Measurements from ENCODE around the gene COPG2. TPM values are rescaled to one million over a fixed set of nuclear protein-coding genes. Genes with fewer than 3 reads are reported as not detected.
"Not testable (repeated sequence)": the region's sequence is repeated elsewhere in the genome, so short reads cannot be mapped to it uniquely, and the experiment has no call there.

The COPG2 gene
- total and polyA plus RNA-seq, 5 donors from 2014 or later: 1.1 to 6.1 (median 1.7) TPM

- Mint-ChIP-seq H3K36me3 (peaks cover 22% of the 10 kb centered on the region), H3K27me3 (no peaks in the 10 kb centered on the region), H3K27ac (no peak overlapping the region), H3K9me3 (no peaks in the 10 kb centered on the region), H3K4me3 (no peak overlapping the region), H3K4me1 (peaks cover 0 to 4% (median 0%) of the 10 kb centered on the region in 4 donors)
- no peak for ATAC-seq (ENCODE audit: low read depth in 2 of 2)
- no peak overlapping the region for H3K4me3 ChIP-seq (ENCODE audit: low read depth, low read length)
- no peak for DNase-seq
- H3K27ac ChIP-seq (ENCODE audit: insufficient read depth, low read length, poor library complexity, severe bottlenecking): no peak overlapping the region
- no peaks in the 10 kb centered on the region for H3K4me1 ChIP-seq (ENCODE audit: control insufficient read depth, insufficient read depth, low read length, poor library complexity, severe bottlenecking)
- no peaks in the 10 kb centered on the region for H3K36me3 ChIP-seq (ENCODE audit: control insufficient read depth, insufficient read depth, low read length)
- H3K9me3 ChIP-seq (ENCODE audit: control insufficient read depth in 2 of 2, low read length in 2 of 2): no peaks in the 10 kb centered on the region
- no peaks in the 10 kb centered on the region for H3K27me3 ChIP-seq (ENCODE audit: control insufficient read depth, insufficient read depth, low read length)
Observed at GRCh38 chr7:130598056-130598455, 70.5 kb downstream of the COPG2 start.

- H3K36me3 ChIP-seq (ENCODE audit: control insufficient read depth, insufficient read depth, low read length): no peaks in the 10 kb centered on the region
- no peak overlapping the region for H3K4me3 ChIP-seq (ENCODE audit: low read depth, low read length)
- Mint-ChIP-seq H3K27ac (no peak overlapping the region), H3K4me3 (no peak overlapping the region), H3K9me3 (no peaks in the 10 kb centered on the region), H3K36me3 (peaks cover 15% of the 10 kb centered on the region), H3K4me1 (peaks cover 0 to 4% (median 1%) of the 10 kb centered on the region in 4 donors), H3K27me3 (no peaks in the 10 kb centered on the region)
- H3K4me1 ChIP-seq (ENCODE audit: control insufficient read depth, insufficient read depth, low read length, poor library complexity, severe bottlenecking): no peaks in the 10 kb centered on the region
- no peak overlapping the region for H3K27ac ChIP-seq (ENCODE audit: insufficient read depth, low read length, poor library complexity, severe bottlenecking)
- no peaks in the 10 kb centered on the region for H3K27me3 ChIP-seq (ENCODE audit: control insufficient read depth, insufficient read depth, low read length)
- ATAC-seq (ENCODE audit: low read depth in 2 of 2) (no peak), DNase-seq (no peak)
- H3K9me3 ChIP-seq (ENCODE audit: control insufficient read depth in 2 of 2, low read length in 2 of 2): no peaks in the 10 kb centered on the region
Observed at GRCh38 chr7:130595986-130596385, 72.6 kb downstream of the COPG2 start.

- Histone ChIP-seq H3K27ac (ENCODE audit: insufficient read depth, low read length, poor library complexity, severe bottlenecking) (no peak overlapping the region), H3K36me3 (ENCODE audit: control insufficient read depth, insufficient read depth, low read length) (no peaks in the 10 kb centered on the region), H3K27me3 (ENCODE audit: control insufficient read depth, insufficient read depth, low read length) (no peaks in the 10 kb centered on the region), H3K9me3 (ENCODE audit: control insufficient read depth in 2 of 2, low read length in 2 of 2) (peaks cover 0 to 2% of the 10 kb centered on the region in 2 experiments), H3K4me3 (ENCODE audit: low read depth, low read length) (no peak overlapping the region), H3K4me1 (ENCODE audit: control insufficient read depth, insufficient read depth, low read length, poor library complexity, severe bottlenecking) (no peaks in the 10 kb centered on the region)
- ATAC-seq (ENCODE audit: low read depth in 2 of 2) (no peak), DNase-seq (no peak)
- Mint-ChIP-seq H3K4me3 (no peak overlapping the region), H3K9me3 (peaks cover 0 to 2% (median 0%) of the 10 kb centered on the region in 7 donors), H3K27me3 (no peaks in the 10 kb centered on the region), H3K36me3 (peaks cover 8% of the 10 kb centered on the region), H3K27ac (no peak overlapping the region), H3K4me1 (peaks cover 0 to 2% (median 0%) of the 10 kb centered on the region in 4 donors)
Observed at GRCh38 chr7:130593033-130593432, 75.5 kb downstream of the COPG2 start.

GRCh38 chr7:130591464-130591863 lies 77.1 kb downstream of the COPG2 start:
- not testable (repeated sequence) for H3K36me3 Mint-ChIP-seq; H3K36me3 ChIP-seq (ENCODE audit: control insufficient read depth, insufficient read depth, low read length); H3K27ac Mint-ChIP-seq; DNase-seq; H3K4me1 Mint-ChIP-seq; H3K9me3 ChIP-seq (ENCODE audit: control insufficient read depth in 2 of 2, low read length in 2 of 2); H3K9me3 Mint-ChIP-seq; ATAC-seq (ENCODE audit: low read depth in 2 of 2); H3K27me3 Mint-ChIP-seq; H3K4me1 ChIP-seq (ENCODE audit: control insufficient read depth, insufficient read depth, low read length, poor library complexity, severe bottlenecking); H3K27ac ChIP-seq (ENCODE audit: insufficient read depth, low read length, poor library complexity, severe bottlenecking); H3K27me3 ChIP-seq (ENCODE audit: control insufficient read depth, insufficient read depth, low read length); H3K4me3 ChIP-seq (ENCODE audit: low read depth, low read length); H3K4me3 Mint-ChIP-seq

- not testable (repeated sequence) for H3K36me3 Mint-ChIP-seq; ATAC-seq (ENCODE audit: low read depth in 2 of 2); H3K27ac Mint-ChIP-seq; H3K4me3 ChIP-seq (ENCODE audit: low read depth, low read length); H3K4me3 Mint-ChIP-seq; H3K27ac ChIP-seq (ENCODE audit: insufficient read depth, low read length, poor library complexity, severe bottlenecking); H3K4me1 ChIP-seq (ENCODE audit: control insufficient read depth, insufficient read depth, low read length, poor library complexity, severe bottlenecking); H3K9me3 Mint-ChIP-seq; DNase-seq; H3K36me3 ChIP-seq (ENCODE audit: control insufficient read depth, insufficient read depth, low read length); H3K9me3 ChIP-seq (ENCODE audit: control insufficient read depth in 2 of 2, low read length in 2 of 2); H3K27me3 Mint-ChIP-seq; H3K27me3 ChIP-seq (ENCODE audit: control insufficient read depth, insufficient read depth, low read length); H3K4me1 Mint-ChIP-seq
Observed at GRCh38 chr7:130585932-130586331, 82.6 kb downstream of the COPG2 start.

- H3K4me3 Mint-ChIP-seq; H3K27me3 ChIP-seq (ENCODE audit: control insufficient read depth, insufficient read depth, low read length); H3K4me3 ChIP-seq (ENCODE audit: low read depth, low read length); H3K36me3 Mint-ChIP-seq; H3K4me1 ChIP-seq (ENCODE audit: control insufficient read depth, insufficient read depth, low read length, poor library complexity, severe bottlenecking); H3K36me3 ChIP-seq (ENCODE audit: control insufficient read depth, insufficient read depth, low read length); ATAC-seq (ENCODE audit: low read depth in 2 of 2); H3K9me3 ChIP-seq (ENCODE audit: control insufficient read depth in 2 of 2, low read length in 2 of 2); H3K27me3 Mint-ChIP-seq; H3K27ac Mint-ChIP-seq; H3K27ac ChIP-seq (ENCODE audit: insufficient read depth, low read length, poor library complexity, severe bottlenecking); DNase-seq; H3K4me1 Mint-ChIP-seq: not testable (repeated sequence)
- H3K9me3 Mint-ChIP-seq: peaks cover 0 to 11% (median 3%) of the 10 kb centered on the region in 7 donors
Observed at GRCh38 chr7:130575110-130575509, 93.4 kb downstream of the COPG2 start.

GRCh38 chr7:130570144-130570543 lies 98.4 kb downstream of the COPG2 start:
- H3K4me1 ChIP-seq (ENCODE audit: control insufficient read depth, insufficient read depth, low read length, poor library complexity, severe bottlenecking); H3K27ac Mint-ChIP-seq; DNase-seq; H3K9me3 ChIP-seq (ENCODE audit: control insufficient read depth in 2 of 2, low read length in 2 of 2); ATAC-seq (ENCODE audit: low read depth in 2 of 2); H3K4me1 Mint-ChIP-seq; H3K36me3 ChIP-seq (ENCODE audit: control insufficient read depth, insufficient read depth, low read length); H3K27ac ChIP-seq (ENCODE audit: insufficient read depth, low read length, poor library complexity, severe bottlenecking); H3K4me3 Mint-ChIP-seq; H3K27me3 ChIP-seq (ENCODE audit: control insufficient read depth, insufficient read depth, low read length); H3K4me3 ChIP-seq (ENCODE audit: low read depth, low read length); H3K27me3 Mint-ChIP-seq: not testable (repeated sequence)
- peaks cover 0 to 27% (median 8%) of the 10 kb centered on the region in 7 donors for H3K9me3 Mint-ChIP-seq
- H3K36me3 Mint-ChIP-seq: peaks cover 14% of the 10 kb centered on the region

GRCh38 chr7:130566898-130567280 lies 101.7 kb downstream of the COPG2 start:
- Mint-ChIP-seq H3K4me3 (no peak overlapping the region), H3K9me3 (peaks cover 0 to 27% (median 9%) of the 10 kb centered on the region in 7 donors), H3K4me1 (peaks cover 0 to 5% (median 1%) of the 10 kb centered on the region in 4 donors), H3K27me3 (no peaks in the 10 kb centered on the region), H3K27ac (no peak overlapping the region), H3K36me3 (peaks cover 14% of the 10 kb centered on the region)
- DNase-seq (no peak), ATAC-seq (ENCODE audit: low read depth in 2 of 2) (no peak)
- Histone ChIP-seq H3K4me1 (ENCODE audit: control insufficient read depth, insufficient read depth, low read length, poor library complexity, severe bottlenecking) (no peaks in the 10 kb centered on the region), H3K9me3 (ENCODE audit: control insufficient read depth in 2 of 2, low read length in 2 of 2) (peaks cover 7 to 8% of the 10 kb centered on the region in 2 experiments), H3K4me3 (ENCODE audit: low read depth, low read length) (no peak overlapping the region), H3K36me3 (ENCODE audit: control insufficient read depth, insufficient read depth, low read length) (no peaks in the 10 kb centered on the region), H3K27ac (ENCODE audit: insufficient read depth, low read length, poor library complexity, severe bottlenecking) (no peak overlapping the region), H3K27me3 (ENCODE audit: control insufficient read depth, insufficient read depth, low read length) (no peaks in the 10 kb centered on the region)

All from CD4-positive, CD25-positive, alpha-beta regulatory T cell (primary cell).